ENCODE results near the gene NCK2.
"Not testable (repeated sequence)": the region's sequence is repeated elsewhere in the genome, so short reads cannot be mapped to it uniquely, and the experiment has no call there.

DNA sequence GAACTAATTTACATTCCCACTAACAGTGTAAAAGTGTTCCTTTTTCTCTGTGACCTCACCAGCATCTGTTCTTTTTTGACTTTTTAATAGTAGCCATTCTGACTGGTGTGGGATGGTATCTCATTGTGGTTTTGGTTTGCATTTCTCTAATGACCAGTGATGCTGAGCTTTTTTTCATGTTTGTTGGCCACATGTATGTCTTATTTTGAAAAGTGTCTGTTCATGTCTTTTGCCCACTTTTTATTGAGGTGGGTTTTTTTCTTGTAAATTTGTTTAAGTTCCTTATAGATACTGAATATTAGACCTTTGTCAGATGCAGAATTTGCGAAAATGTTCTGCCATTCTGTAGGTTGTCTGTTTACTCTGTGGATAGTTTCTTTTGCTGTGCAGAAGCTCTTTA is 153.0 kb downstream of the NCK2 start:
- not testable (repeated sequence) for TF ChIP-seq POLR2AphosphoS5, TAF1, POLR2A (IDR thresholded peaks at IDR 0.05; ENCODE audit: low read depth, low read length)

All from GM12891 (cell line).